Measurements from ENCODE around the gene GRHPR. TPM values are rescaled to one million over a fixed set of nuclear protein-coding genes. Genes with fewer than 3 reads are reported as not detected.

GRHPR gene
- total RNA-seq, 4 donors from 2014 or later: 99.0 to 186 (median 119) TPM

DNA sequence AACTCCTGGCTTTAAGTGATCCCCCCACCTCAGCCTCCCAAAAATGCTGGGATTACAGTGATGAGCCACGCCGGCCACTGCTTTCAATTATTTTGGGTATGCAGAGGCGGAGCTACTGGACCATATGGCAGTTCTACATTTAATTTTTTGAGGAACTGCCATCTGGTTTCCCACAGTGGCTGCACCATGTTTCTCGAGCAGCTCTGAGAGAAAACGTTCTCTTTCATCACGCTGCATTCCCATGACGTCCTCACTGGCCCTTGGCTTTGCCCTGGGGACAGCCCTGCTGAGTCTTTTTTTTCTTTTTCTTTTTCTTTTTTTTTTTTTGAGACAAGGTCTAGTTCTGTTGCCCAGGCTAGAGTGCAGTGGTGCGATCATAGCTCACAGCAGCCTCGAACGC lies 35.5 kb upstream of the GRHPR start:
- TF ChIP-seq, protein P1, sequence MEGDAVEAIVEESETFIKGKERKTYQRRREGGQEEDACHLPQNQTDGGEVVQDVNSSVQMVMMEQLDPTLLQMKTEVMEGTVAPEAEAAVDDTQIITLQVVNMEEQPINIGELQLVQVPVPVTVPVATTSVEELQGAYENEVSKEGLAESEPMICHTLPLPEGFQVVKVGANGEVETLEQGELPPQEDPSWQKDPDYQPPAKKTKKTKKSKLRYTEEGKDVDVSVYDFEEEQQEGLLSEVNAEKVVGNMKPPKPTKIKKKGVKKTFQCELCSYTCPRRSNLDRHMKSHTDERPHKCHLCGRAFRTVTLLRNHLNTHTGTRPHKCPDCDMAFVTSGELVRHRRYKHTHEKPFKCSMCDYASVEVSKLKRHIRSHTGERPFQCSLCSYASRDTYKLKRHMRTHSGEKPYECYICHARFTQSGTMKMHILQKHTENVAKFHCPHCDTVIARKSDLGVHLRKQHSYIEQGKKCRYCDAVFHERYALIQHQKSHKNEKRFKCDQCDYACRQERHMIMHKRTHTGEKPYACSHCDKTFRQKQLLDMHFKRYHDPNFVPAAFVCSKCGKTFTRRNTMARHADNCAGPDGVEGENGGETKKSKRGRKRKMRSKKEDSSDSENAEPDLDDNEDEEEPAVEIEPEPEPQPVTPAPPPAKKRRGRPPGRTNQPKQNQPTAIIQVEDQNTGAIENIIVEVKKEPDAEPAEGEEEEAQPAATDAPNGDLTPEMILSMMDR (IDR thresholded peaks at IDR 0.05; ENCODE audit: low read depth): no peak

DNA sequence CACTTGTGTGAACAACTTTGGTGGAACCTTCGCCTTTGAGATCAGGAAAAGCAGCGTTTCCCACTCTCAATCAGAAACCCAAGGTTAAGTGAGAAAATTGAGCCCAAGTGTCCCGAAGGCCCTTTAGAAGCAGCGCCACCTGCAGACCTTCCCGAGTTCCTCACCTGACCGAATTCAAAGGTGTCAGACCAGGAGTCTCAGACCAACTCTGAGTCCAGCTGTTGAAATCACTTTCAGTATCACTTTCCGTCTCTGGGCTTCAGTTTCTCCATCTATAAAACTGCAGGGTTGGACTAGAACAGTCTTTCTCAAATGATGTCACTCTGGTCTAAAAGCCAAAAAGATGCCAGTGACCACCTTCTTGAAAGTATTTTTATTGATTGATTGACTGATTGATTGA lies 31.7 kb upstream of the GRHPR start:
- TF ChIP-seq, protein P1 (IDR thresholded peaks at IDR 0.05; ENCODE audit: low read depth): no peak

DNA sequence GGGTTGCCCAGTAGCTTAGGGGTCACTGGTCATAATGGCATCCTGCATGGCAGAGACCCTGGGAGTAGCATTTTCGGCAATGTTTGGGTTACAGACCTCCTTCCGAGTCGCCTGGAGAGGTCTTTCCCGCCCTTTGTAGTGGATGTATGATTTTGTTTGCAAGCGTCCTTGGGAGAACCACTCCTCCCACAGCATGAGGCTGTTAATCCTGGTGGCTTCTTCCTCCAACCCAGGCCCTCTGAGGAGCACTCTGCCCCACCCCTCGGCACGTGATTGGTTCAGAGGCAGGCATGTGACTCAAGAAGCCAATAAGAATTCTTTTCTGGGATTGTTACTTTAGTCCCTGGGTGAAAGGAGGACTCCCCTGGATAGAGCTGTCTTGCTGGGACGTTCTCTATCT lies 30.2 kb upstream of the GRHPR start:
- TF ChIP-seq, protein P1 (IDR thresholded peaks at IDR 0.05; ENCODE audit: low read depth): no peak

DNA sequence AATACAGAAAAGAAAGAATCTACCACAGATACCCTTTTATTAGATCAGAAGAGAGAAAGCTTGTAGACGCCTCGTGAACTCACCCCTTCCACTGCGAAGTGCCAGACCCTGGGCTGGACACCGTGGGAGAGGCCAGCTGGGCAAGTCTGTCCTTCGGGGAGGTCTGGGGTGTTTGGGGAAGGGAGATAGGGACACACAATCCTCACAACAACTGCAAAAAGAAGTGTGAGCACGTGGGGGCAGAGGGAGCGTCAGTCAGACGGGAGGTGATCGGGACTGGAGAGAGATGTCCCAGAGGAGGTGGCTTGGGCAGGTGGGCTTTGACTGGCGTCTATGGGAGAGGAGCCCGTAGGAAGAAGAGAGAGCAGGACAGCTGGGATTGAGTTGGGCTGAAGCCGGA lies 27.3 kb upstream of the GRHPR start:
- TF ChIP-seq, protein P1 (IDR thresholded peaks at IDR 0.05; ENCODE audit: low read depth): no peak

DNA sequence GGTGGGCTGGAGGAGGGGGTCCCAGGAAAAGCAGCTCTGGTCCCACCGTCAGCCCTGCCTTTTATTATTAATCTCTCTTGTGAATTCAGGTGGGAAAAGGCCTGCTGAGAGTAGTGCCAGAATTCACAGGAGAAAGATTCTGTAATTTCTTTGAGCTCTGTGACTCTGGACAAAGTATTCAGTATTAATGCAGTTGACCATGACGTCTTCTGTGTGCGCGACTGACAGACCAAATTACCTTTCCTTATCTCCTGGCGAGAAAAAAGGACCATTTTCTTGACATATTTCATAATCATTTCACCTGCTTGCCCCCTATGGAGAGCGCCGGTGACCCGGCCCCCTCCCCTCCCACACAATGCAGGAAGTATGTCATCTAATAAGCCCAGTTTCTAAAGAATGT lies 26.8 kb upstream of the GRHPR start:
- TF ChIP-seq, protein P1 (IDR thresholded peaks at IDR 0.05; ENCODE audit: low read depth): no peak

DNA sequence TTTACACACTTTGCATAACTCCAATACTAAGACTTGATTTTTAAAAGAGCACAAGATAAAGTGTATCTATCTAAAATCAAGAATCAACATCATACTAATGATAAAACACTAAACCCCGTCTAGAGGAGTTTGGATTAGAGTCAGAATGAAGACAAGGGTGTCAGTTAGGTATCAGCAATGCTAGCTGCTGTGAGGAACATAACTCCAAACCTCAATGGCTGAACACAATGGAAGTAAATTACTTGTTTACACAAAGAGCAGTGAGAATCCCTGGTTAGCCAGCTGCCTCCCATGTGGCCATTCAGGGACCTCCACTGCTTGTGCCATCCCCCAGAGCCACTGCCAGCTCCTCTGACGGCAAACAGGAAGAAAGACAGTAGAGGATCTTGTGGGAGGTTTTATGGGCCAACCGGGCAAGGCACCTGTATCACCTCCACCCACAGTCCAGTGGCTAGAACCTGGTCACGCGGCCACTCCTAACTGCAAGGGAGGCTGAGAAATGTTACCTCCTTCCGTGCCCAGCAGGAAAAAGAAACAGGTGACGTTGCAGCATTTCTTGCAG lies 24.0 kb upstream of the GRHPR start:
- TF ChIP-seq, protein P1 (IDR thresholded peaks at IDR 0.05; ENCODE audit: low read depth): no peak

DNA sequence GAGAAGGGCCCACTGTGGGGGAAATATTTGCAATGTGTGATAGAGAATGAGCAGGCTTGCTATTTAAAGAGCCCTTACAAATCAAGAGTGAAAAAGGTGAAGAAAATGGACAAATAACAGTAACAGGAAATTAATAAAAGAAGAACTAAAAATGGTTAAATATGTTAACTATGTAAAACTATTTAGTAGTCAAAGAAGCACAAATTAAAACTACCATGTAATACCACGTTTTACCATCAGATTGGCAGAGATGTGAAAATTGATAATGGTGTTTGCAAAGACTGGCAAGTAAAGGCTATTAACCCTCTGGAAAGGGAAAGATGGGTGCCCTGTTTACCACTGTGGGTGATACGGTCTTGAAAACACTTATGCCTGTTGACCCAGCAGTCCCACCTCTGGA lies 23.2 kb upstream of the GRHPR start:
- TF ChIP-seq, protein P1 (IDR thresholded peaks at IDR 0.05; ENCODE audit: low read depth): no peak
